H1 (cell line): ENCODE results near the gene GLTPD2. TPM values are rescaled to one million over a fixed set of nuclear protein-coding genes. Genes with fewer than 3 reads are reported as not detected.
A peak's percentile ranks its signal among the peaks of the same experiment; 100 is the strongest.

ENCODE experiments used
- ASH2L ChIP-seq: fragments of 200-600, 300-600 bp; sonication (generic); IDR thresholded peaks from one replicate; pipeline ENCODE4 v1.7.1; 2017; ENCODE audit warnings: low read length
- BCL11A ChIP-seq, 2 experiments: IDR thresholded peaks; one replicate each; pipeline ENCODE4 v1.6.1; 2011; ENCODE audit warnings: low read depth in 2 of 2, low read length in 2 of 2, mild to moderate bottlenecking in 2 of 2
- CHD2 ChIP-seq: IDR thresholded peaks from 2 replicates; pipeline ENCODE4 v1.6.1; 2012; ENCODE audit warnings: low read length, improper control_type of control experiment
- GTF2F1 ChIP-seq: IDR thresholded peaks from 2 replicates; pipeline ENCODE4 v1.6.1; 2012; ENCODE audit warnings: low read depth, low read length, improper control_type of control experiment, borderline replicate concordance
- HDAC6 ChIP-seq: IDR thresholded peaks from one replicate; pipeline ENCODE4 v1.7.1; 2012; ENCODE audit warnings: low read depth, mild to moderate bottlenecking, inconsistent platforms, low read length, moderate library complexity
- RNF2 ChIP-seq: fragments of 200-900, 300-1000 bp; sonication (generic); IDR thresholded peaks from 2 replicates; pipeline ENCODE4 v1.7.1; 2016; ENCODE audit warnings: borderline replicate concordance, low read depth, mild to moderate bottlenecking, antibody characterized with exemption, low read length; ENCODE audit not compliant: poor library complexity, severe bottlenecking; ENCODE audit errors: missing control alignments
- SIRT6 ChIP-seq: IDR thresholded peaks from one replicate; pipeline ENCODE4 v1.7.1; 2012; ENCODE audit warnings: low read length, inconsistent platforms
- SP1 ChIP-seq: IDR thresholded peaks from 2 replicates; pipeline ENCODE4 v1.6.1; 2011; ENCODE audit warnings: low read depth, low read length
- SUZ12 ChIP-seq: fragments of 200-600 bp; sonication (generic); IDR thresholded peaks from 2 replicates; pipeline ENCODE4 v1.6.1; 2012; ENCODE audit warnings: mild to moderate bottlenecking, inconsistent platforms, low read length, moderate library complexity, mixed read lengths
- polyA plus RNA-seq, 7 experiments: library from polyadenylated mRNA; depleted of rRNA in 3 of 7; stranded (reverse) in 5 of 7; unstranded in 2 of 7; fragments of >200 nt in 5 of 7; fragments of 200-250 nt in 2 of 7; gene quantifications; 1 replicate in 5 of 7; 2 replicates in 1 of 7; 4 replicates in 1 of 7; pipeline versions ENCODE4 v1.2.1 to v1.2.3, GENCODE V29; 2011 to 2013; ENCODE audit warnings: missing spikeins in 2 of 7, mixed read lengths in 2 of 7
- total RNA-seq: library from RNA; stranded (reverse); fragmentation: NEBNext Ultra II Directional; extraction: Animal tissue kit (Norgen Biotek cat#: 25700); gene quantifications from 2 replicates; pipeline ENCODE4 v1.2.1, GENCODE V29; 2021
- TF ChIP-seq, protein P1 (sequence below), 3 experiments: IDR thresholded peaks; 1 replicate in 2 of 3; 2 replicates in 1 of 3; pipeline versions ENCODE4 v1.5.1 to v1.6.1; 2011; ENCODE audit warnings: low read length in 3 of 3, mild to moderate bottlenecking in 3 of 3, inconsistent platforms in 2 of 3, low read depth in 1 of 3, moderate library complexity in 1 of 3; ENCODE audit not compliant: insufficient read depth in 1 of 3; ENCODE audit errors: control extremely low read depth in 1 of 3
- TF ChIP-seq, protein P2 (sequence below): IDR thresholded peaks from 2 replicates; pipeline ENCODE4 v1.6.1; 2012; ENCODE audit warnings: inconsistent platforms

The GLTPD2 gene
- total and polyA plus RNA-seq, 2 of the 8 experiments (the other 6 are each of a cell fraction or from before 2014, with no cell fraction given), result not detected

DNA sequence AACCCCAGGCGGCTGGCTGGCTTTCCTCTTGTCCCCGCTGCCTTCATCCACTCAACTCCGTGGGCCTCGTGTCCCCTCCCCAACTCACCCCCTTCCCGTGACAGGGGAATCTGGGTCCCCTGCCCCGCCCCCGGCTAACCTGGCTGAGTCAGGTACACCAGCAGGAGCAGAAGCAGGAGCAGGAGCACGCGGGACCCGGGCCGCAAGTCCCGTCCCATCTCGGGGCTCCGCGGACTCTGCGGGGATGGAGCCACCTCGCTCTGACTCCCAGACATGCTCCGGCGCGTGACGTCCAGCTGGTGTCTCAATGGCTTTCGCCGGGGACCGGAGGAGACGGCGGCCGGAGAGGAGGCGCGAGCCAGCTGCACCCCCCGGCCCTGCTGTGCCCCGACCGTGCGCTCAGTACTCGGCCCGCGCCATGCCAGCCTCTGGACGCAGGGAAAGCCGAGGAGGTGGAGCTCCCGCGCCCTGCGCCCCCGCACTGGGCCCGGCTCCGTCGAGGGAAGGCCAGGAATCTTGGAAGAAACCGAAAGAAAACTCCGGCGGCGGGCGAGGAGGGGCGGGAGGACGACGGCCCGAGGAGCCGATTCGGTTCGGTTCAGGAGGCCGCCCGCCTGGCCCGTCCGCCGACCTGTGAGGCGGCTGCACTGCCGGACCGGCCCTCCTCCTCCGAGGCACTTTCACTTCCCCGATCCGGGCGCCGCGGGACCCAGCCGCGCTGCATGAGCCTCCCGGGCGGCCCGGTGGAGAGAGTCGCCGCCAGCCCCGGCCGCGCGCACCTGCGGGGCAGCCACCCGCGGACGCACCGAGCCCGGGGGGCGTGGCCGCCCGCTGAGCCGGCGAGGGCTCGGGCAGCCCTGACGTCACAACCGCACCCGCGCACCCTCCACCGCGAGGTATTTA is 49.4 kb upstream of the GLTPD2 start, which contains the start of the genes CXCL16 and ZMYND15 (continued):
- TF ChIP-seq RNF2 (peak; percentile 67), SP1 (no peak), HDAC6 (no peak), BCL11A (IDR thresholded peaks at IDR 0.05; ENCODE audit: low read depth in 2 of 2, low read length in 2 of 2) (no peak), CHD2 (no peak), ASH2L (no peak), GTF2F1 (no peak), SIRT6 (no peak), SUZ12 (peak; percentile 90)
- TF ChIP-seq, protein P1, sequence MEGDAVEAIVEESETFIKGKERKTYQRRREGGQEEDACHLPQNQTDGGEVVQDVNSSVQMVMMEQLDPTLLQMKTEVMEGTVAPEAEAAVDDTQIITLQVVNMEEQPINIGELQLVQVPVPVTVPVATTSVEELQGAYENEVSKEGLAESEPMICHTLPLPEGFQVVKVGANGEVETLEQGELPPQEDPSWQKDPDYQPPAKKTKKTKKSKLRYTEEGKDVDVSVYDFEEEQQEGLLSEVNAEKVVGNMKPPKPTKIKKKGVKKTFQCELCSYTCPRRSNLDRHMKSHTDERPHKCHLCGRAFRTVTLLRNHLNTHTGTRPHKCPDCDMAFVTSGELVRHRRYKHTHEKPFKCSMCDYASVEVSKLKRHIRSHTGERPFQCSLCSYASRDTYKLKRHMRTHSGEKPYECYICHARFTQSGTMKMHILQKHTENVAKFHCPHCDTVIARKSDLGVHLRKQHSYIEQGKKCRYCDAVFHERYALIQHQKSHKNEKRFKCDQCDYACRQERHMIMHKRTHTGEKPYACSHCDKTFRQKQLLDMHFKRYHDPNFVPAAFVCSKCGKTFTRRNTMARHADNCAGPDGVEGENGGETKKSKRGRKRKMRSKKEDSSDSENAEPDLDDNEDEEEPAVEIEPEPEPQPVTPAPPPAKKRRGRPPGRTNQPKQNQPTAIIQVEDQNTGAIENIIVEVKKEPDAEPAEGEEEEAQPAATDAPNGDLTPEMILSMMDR (IDR thresholded peaks at IDR 0.05; ENCODE audit: control extremely low read depth in 1 of 3, insufficient read depth in 1 of 3, low read depth in 1 of 3, low read length in 3 of 3), result no peak
- TF ChIP-seq, protein P2, sequence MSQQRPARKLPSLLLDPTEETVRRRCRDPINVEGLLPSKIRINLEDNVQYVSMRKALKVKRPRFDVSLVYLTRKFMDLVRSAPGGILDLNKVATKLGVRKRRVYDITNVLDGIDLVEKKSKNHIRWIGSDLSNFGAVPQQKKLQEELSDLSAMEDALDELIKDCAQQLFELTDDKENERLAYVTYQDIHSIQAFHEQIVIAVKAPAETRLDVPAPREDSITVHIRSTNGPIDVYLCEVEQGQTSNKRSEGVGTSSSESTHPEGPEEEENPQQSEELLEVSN, result peak; percentile 32; the same call in 1 of the 2 replicates
